ENCODE measurements around the gene TMEM179. TPM values are rescaled to one million over a fixed set of nuclear protein-coding genes. Genes with fewer than 3 reads are reported as not detected.

The TMEM179 gene
- total RNA-seq, 4 donors from 2014 or later = not detected

- DNase-seq (no peak), ATAC-seq (no peak)
- peaks cover 0 to 12% (median 6%) of the 10 kb centered on the region in 3 donors for H3K27me3 ChIP-seq
Measured at GRCh38 chr14:104592785-104593184, 11.8 kb downstream of the TMEM179 start.

GRCh38 chr14:104592292-104592672 is 12.3 kb downstream of the TMEM179 start:
- in situ Hi-C loops (cut with MboI; ENCODE audit: low sequenced_read_pairs in 4 of 4) (no loop called here), intact Hi-C loops (cut with DNase I; ENCODE audit: low total_unique reads) (no loop called here)
- no peak overlapping the region for H3K4me3 ChIP-seq
- H3K36me3 ChIP-seq = no peaks in the 10 kb centered on the region
- no peak for DNase-seq
- H3K27me3 ChIP-seq = peaks cover 0 to 12% (median under 1%) of the 10 kb centered on the region in 3 donors
- ATAC-seq = no peak
- no peaks in the 10 kb centered on the region for H3K4me1 ChIP-seq
- TF ChIP-seq POLR2A (IDR thresholded peaks at IDR 0.05) (no peak), CTCF (IDR thresholded peaks at IDR 0.05 in 4 of 5, conservative IDR thresholded peaks at IDR 0.05 in 1 of 5) (no peak)
- no peaks in the 10 kb centered on the region for H3K9me3 ChIP-seq
- H3K27ac ChIP-seq = no peak overlapping the region

More at GRCh38 chr14:104592785-104593184, 11.8 kb downstream of the TMEM179 start:
- Histone ChIP-seq H3K36me3 (no peaks in the 10 kb centered on the region), H3K4me1 (no peaks in the 10 kb centered on the region), H3K4me3 (no peak overlapping the region), H3K9me3 (no peaks in the 10 kb centered on the region), H3K27ac (no peak overlapping the region)
- no peak for TF ChIP-seq CTCF (IDR thresholded peaks at IDR 0.05 in 4 of 5, conservative IDR thresholded peaks at IDR 0.05 in 1 of 5)
- TF ChIP-seq POLR2A (IDR thresholded peaks at IDR 0.05) = no peak
- intact Hi-C loops (cut with DNase I; ENCODE audit: low total_unique reads) = no loop called here
- in situ Hi-C loops (cut with MboI; ENCODE audit: low sequenced_read_pairs in 4 of 4) = no loop called here

DNA sequence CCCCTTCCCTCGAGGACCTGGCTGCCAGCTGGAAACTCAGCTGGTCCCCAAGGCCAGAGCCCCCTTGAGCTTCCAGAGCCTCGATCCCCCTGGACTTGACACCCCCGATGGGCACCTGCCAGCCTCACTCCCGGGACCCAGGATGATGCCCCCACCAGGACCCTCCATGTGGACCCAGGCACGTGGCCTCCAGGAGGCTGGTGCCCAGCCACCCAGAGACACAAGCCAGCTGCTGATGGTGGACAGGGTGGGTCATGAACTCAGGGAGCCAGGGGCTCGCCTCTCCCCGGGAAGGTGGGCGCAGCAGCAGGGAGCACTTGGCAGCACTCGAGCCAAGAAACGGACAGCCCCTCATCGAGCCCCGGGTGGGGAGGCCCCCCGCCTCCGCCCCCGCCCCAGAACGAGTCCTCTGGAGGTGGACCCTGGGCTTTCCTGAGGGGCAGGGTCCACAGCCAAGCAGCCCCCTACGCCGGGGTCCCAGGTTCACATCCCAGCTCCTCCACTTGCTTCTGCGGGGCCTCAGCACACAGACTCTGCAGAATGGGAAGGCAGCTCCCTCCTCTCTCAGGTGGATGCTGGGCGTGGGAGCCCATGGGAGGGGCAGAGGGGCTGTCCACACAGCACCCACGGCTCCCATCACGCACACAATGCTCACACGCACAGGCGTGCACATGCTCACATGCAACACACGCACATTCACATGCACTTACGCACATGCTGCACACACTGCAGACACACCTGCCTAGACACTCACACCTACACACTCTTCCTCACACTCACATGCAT is 12.9 kb downstream of the TMEM179 start:
- Histone ChIP-seq H3K27ac (no peak overlapping the region), H3K4me3 (no peak overlapping the region), H3K36me3 (no peaks in the 10 kb centered on the region), H3K27me3 (peaks cover 0 to 11% (median 0%) of the 10 kb centered on the region in 3 donors), H3K9me3 (no peaks in the 10 kb centered on the region), H3K4me1 (no peaks in the 10 kb centered on the region)
- DNase-seq (no peak), ATAC-seq (no peak)
- in situ Hi-C loops (cut with MboI; ENCODE audit: low sequenced_read_pairs in 4 of 4) (no loop called here), intact Hi-C loops (cut with DNase I; ENCODE audit: low total_unique reads) (no loop called here)
- TF ChIP-seq CTCF (IDR thresholded peaks at IDR 0.05 in 4 of 5, conservative IDR thresholded peaks at IDR 0.05 in 1 of 5) = no peak
- TF ChIP-seq POLR2A (IDR thresholded peaks at IDR 0.05) = no peak

- no peaks in the 10 kb centered on the region for H3K4me1 ChIP-seq
- in situ Hi-C loops (cut with MboI; ENCODE audit: low sequenced_read_pairs in 4 of 4) (no loop called here), intact Hi-C loops (cut with DNase I; ENCODE audit: low total_unique reads) (no loop called here)
- no peak for TF ChIP-seq POLR2A (IDR thresholded peaks at IDR 0.05)
- no peak for TF ChIP-seq CTCF (IDR thresholded peaks at IDR 0.05 in 4 of 5, conservative IDR thresholded peaks at IDR 0.05 in 1 of 5)
- H3K27me3 ChIP-seq = peaks cover 0 to 4% (median 0%) of the 10 kb centered on the region in 3 donors
- ATAC-seq (no peak), DNase-seq (no peak)
- H3K4me3 ChIP-seq = no peak overlapping the region
- H3K9me3 ChIP-seq = no peaks in the 10 kb centered on the region
- H3K36me3 ChIP-seq = no peaks in the 10 kb centered on the region
- no peak overlapping the region for H3K27ac ChIP-seq
Measured at GRCh38 chr14:104591031-104591430, 13.5 kb downstream of the TMEM179 start.
